Activated T-helper 17 cell treated with anti-CD3 and anti-CD28 coated beads, Interleukin-2, amount 50 U/mL, for 72 hours (primary cell): Measurements from ENCODE around the gene TAF6L. TPM values are rescaled to one million over a fixed set of nuclear protein-coding genes. Genes with fewer than 3 reads are reported as not detected.
"Not testable (repeated sequence)": the region's sequence is repeated elsewhere in the genome, so short reads cannot be mapped to it uniquely, and the experiment has no call there.

ENCODE experiments used
- ATAC-seq: fragments of 150-1000 bp; cut with Tn5 transposase; replicated peaks from 2 replicates; pipeline ENCODE4 v1.10.0; 2021; ENCODE audit warnings: mild to moderate bottlenecking, moderate library complexity
- H3K27ac Mint-ChIP-seq: one replicate; pipeline ENCODE4 v1.8.0; 2022; ENCODE audit warnings: mixed read lengths
- H3K27me3 Mint-ChIP-seq: one replicate; pipeline ENCODE4 v1.8.0; 2022; ENCODE audit warnings: mixed read lengths
- H3K36me3 Mint-ChIP-seq: one replicate; pipeline ENCODE4 v1.8.0; 2022; ENCODE audit warnings: low read depth, mild to moderate bottlenecking, mixed read lengths
- H3K4me1 Mint-ChIP-seq: one replicate; pipeline ENCODE4 v1.8.0; 2022; ENCODE audit warnings: mixed read lengths
- H3K4me3 Mint-ChIP-seq: one replicate; pipeline ENCODE4 v1.8.0; 2022; ENCODE audit warnings: mild to moderate bottlenecking, mixed read lengths
- H3K9me3 Mint-ChIP-seq: one replicate; pipeline ENCODE4 v1.8.0; 2022; ENCODE audit warnings: mixed read lengths
- total RNA-seq, 2 donors: library from RNA; stranded (reverse); gene quantifications; one replicate each; pipeline ENCODE4 v1.2.3, GENCODE V29; 2022

TAF6L gene
- total RNA-seq = 10 to 100 TPM; 14.1 to 27.5 TPM

GRCh38 chr11:62771144-62772021, at the start of gene TAF6L:
Gene TAF6L (plus strand): TSS chr11:62771396. CDS start chr11:62775784, 4,388 bp downstream.
- Mint-ChIP-seq H3K36me3 (peaks cover 31% of the 10 kb centered on the region), H3K9me3 (no peaks in the 10 kb centered on the region), H3K27me3 (no peaks in the 10 kb centered on the region), H3K4me1 (peaks cover 17% of the 10 kb centered on the region), H3K27ac (peak within 1 kb of the TSS; percentile 89), H3K4me3 (peak within 1 kb of the TSS; percentile 93)
- peak; percentile 93 for ATAC-seq

- H3K4me1 Mint-ChIP-seq = peaks cover 37% of the 10 kb centered on the region
- ATAC-seq = no peak
- H3K36me3 Mint-ChIP-seq = peaks cover 98% of the 10 kb centered on the region
- H3K4me3 Mint-ChIP-seq = no peak overlapping the region
- H3K9me3 Mint-ChIP-seq = no peaks in the 10 kb centered on the region
- no peaks in the 10 kb centered on the region for H3K27me3 Mint-ChIP-seq
- no peak overlapping the region for H3K27ac Mint-ChIP-seq
These were observed 49.2 kb upstream of the TAF6L start for GRCh38 chr11:62721994-62722393.

DNA sequence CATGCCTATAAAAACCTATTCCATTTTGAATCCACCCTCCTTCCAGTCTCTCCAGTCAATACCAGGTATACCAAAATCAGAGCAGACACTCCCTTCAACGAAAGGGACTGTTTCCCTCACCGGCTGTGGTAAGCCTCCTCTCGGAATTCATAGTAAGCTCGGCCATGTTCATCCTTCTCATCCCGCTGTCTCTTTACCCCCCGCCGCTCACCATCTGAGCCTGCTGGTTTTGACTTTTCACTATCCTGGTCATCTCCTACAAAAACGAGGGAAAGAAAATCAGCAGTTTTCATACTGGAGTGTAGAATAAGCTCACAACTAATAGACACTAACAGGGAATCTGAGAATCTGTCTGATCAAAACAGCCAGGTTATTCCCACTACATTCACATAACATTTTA, 47.0 kb upstream of the TAF6L start:
- H3K4me3 Mint-ChIP-seq = peak overlapping the region; percentile 95
- peaks cover 30% of the 10 kb centered on the region for H3K4me1 Mint-ChIP-seq
- H3K27ac Mint-ChIP-seq = peak overlapping the region; percentile 87
- no peak for ATAC-seq
- no peaks in the 10 kb centered on the region for H3K27me3 Mint-ChIP-seq
- H3K36me3 Mint-ChIP-seq = peaks cover 98% of the 10 kb centered on the region
- no peaks in the 10 kb centered on the region for H3K9me3 Mint-ChIP-seq

DNA sequence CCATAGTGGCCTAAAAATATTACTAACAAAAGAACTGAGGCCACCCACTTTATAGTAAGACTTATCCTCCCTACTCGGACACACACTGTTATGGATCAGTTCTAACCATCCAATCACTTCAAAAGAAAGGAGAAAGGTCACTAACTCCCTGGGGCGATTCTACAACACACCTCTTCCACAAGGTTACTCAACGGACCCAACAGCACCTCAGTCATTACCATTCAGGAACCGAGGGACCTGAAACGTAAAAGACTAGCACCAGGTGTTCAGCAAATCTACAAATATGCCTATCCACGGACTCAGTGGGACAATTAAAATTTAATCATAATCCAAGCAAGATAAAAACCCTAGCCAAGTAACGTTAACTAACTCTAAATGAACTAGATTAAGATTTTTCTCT, 45.5 kb upstream of the TAF6L start:
- no peaks in the 10 kb centered on the region for H3K9me3 Mint-ChIP-seq
- peak overlapping the region; percentile 95 for H3K4me3 Mint-ChIP-seq
- peaks cover 20% of the 10 kb centered on the region for H3K4me1 Mint-ChIP-seq
- peak overlapping the region; percentile 87 for H3K27ac Mint-ChIP-seq
- ATAC-seq = no peak
- no peaks in the 10 kb centered on the region for H3K27me3 Mint-ChIP-seq
- H3K36me3 Mint-ChIP-seq = peaks cover 93% of the 10 kb centered on the region

DNA sequence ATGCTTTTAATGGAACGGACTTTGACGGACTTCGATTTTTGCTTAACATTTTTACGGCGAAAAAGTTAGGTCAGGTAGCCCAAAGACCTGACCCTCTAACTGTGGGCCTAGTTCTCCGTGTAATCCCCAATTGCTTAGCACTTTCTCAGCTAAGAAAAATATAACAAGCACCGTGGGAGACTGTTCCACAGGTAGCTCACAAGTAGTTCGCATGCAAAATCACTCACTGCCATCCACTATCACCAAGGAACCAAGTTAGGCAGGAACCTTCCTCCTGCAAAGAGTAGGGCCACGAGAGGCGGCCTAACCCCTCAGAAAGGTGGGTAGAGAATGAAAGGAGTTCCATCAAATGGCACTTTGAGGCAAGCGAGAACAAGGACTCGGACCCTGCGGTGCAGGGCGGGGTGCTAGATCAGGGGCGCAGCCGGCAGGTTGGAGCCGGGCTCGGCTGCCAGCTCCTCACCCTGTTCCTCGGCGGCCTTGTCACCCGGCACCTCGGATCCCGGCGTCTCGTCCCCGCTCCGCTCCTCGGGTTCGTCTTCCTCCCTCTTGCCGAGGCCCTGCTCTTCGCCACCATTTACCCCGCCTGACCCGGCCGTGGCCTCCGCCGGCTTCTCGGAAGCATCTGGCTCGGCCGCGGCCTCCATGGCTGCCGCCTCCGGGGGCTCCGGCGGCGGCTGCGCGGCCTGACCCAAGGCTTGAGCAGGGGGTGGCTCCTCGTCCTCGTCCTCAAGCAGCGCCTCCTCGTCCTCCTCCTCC, 44.9 kb upstream of the TAF6L start:
- Mint-ChIP-seq H3K27me3 (no peaks in the 10 kb centered on the region), H3K4me3 (peak overlapping the region; percentile 95), H3K9me3 (no peaks in the 10 kb centered on the region), H3K27ac (peak overlapping the region; percentile 87), H3K4me1 (peaks cover 20% of the 10 kb centered on the region), H3K36me3 (peaks cover 93% of the 10 kb centered on the region)
- ATAC-seq = no peak

DNA sequence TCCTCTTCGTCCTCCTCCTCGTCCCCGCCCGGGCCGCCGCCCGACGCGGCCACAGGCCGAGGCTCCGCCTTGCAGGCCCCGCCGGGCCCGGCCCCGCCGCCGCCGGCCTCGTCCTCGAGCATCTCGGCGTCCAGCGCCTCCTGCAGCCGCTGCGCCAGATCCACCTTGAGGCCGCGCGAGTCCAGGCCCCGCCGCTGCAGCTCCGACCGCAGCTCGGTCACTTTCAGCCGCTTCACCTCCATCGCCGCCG, 44.4 kb upstream of the TAF6L start:
- peak overlapping the region; percentile 95 for H3K4me3 Mint-ChIP-seq
- H3K4me1 Mint-ChIP-seq = peaks cover 20% of the 10 kb centered on the region
- H3K27ac Mint-ChIP-seq = peak overlapping the region; percentile 97
- peak; percentile 3 for ATAC-seq
- no peaks in the 10 kb centered on the region for H3K27me3 Mint-ChIP-seq
- H3K36me3 Mint-ChIP-seq = peaks cover 93% of the 10 kb centered on the region
- H3K9me3 Mint-ChIP-seq = no peaks in the 10 kb centered on the region

DNA sequence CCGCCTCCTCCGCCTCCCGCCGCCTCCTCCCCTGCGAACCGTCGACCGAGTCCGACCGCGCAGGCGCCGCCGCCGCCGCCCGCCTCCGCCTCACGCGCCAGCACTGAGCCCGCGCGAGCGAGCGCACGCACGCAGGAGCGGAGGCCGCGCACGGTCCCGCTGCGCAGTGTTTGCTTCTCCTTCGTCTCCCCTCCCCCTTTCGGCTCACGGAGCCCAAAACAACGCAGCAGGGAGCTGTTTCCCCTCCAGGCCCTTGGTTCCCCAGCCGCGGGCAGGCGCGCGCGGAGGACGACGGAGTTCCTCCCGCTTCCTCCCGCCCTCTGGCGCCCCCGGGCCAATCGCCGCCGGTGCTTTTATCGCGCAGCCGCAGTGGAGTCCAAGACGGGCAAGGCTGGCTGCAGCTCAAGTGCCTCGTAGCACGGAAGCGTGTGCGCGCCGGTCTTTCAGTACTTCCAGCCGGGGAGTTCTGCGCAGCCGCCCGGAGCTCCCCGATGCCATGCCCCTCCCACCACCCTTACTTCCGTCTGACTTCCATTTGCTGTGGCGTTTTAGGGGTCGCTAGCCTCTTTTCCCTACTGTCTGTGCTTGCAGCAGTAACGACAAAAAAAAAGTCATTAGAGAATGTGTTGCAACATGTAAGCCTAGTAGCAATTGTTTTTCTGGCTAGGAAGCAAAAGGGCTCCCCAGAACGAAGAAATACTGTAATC, 43.9 kb upstream of the TAF6L start, which contains the start of gene HNRNPUL2:
Gene HNRNPUL2, minus strand, starts transcription at position 293 of the 707 bp plus-strand sequence. CDS start 301 bp downstream, outside the sequence.
- peak; percentile 87 for ATAC-seq
- H3K36me3 Mint-ChIP-seq = peaks cover 92% of the 10 kb centered on the region
- H3K27ac Mint-ChIP-seq = peak within 1 kb of the TSS; percentile 97
- H3K27me3 Mint-ChIP-seq = no peaks in the 10 kb centered on the region
- no peaks in the 10 kb centered on the region for H3K9me3 Mint-ChIP-seq
- peak within 1 kb of the TSS; percentile 95 for H3K4me3 Mint-ChIP-seq
- peaks cover 15% of the 10 kb centered on the region for H3K4me1 Mint-ChIP-seq

DNA sequence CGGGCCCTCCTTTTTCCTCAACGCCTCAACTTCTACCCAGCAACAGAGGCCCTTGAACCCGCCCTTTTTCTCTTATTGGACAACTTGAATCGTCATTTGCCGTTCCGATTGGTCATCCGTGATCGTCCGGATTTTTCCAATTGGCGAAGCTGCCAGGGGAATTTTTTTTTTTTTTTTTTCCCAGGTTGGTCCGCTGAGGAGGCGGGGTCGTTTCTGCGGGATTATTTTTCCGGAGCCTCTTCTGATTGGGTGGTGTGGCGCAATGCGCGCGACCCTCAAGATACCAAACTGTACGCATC, 43.4 kb upstream of the TAF6L start:
- Mint-ChIP-seq H3K4me1 (peaks cover 10% of the 10 kb centered on the region), H3K27ac (peak overlapping the region; percentile 97), H3K4me3 (peak overlapping the region; percentile 95), H3K27me3 (no peaks in the 10 kb centered on the region), H3K9me3 (no peaks in the 10 kb centered on the region), H3K36me3 (peaks cover 92% of the 10 kb centered on the region)
- ATAC-seq = peak; percentile 70

GRCh38 chr11:62728171-62728988, 42.8 kb upstream of the TAF6L start, which contains the start of gene TTC9C:
Gene TTC9C (plus strand): TSS chr11:62728486. CDS start chr11:62728849, 363 bp downstream.
- H3K27me3 Mint-ChIP-seq = no peaks in the 10 kb centered on the region
- peak within 1 kb of the TSS; percentile 97 for H3K27ac Mint-ChIP-seq
- peaks cover 10% of the 10 kb centered on the region for H3K4me1 Mint-ChIP-seq
- H3K9me3 Mint-ChIP-seq = no peaks in the 10 kb centered on the region
- peak; percentile 48 for ATAC-seq
- H3K36me3 Mint-ChIP-seq = peaks cover 92% of the 10 kb centered on the region
- peak within 1 kb of the TSS; percentile 95 for H3K4me3 Mint-ChIP-seq

DNA sequence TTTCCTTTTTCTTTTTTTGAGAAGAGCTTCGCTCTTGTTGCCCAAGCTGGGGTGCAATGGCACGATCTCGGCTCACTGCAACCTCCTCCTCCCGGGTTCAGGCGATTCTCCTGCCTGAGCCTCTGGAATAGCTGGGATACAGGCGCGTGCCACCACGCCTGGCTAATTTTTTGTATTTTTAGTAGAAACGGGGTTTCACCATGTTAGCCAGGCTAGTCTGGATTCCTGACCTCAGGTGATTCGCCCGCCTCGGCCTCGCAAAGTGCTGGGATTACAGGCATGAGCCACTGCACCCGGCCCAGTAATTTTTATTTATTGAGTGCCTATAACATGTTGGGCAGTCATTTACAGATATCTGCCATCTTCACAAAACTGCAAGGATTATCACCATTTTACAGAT, 41.1 kb upstream of the TAF6L start:
- Mint-ChIP-seq H3K4me3 (peak overlapping the region; percentile 95), H3K27ac (peak overlapping the region; percentile 52), H3K36me3 (peaks cover 86% of the 10 kb centered on the region)
- not testable (repeated sequence) for ATAC-seq, H3K4me1 Mint-ChIP-seq, H3K27me3 Mint-ChIP-seq, H3K9me3 Mint-ChIP-seq

- Mint-ChIP-seq H3K27me3 (no peaks in the 10 kb centered on the region), H3K27ac (no peak overlapping the region), H3K36me3 (peaks cover 88% of the 10 kb centered on the region), H3K4me3 (no peak overlapping the region), H3K9me3 (no peaks in the 10 kb centered on the region), H3K4me1 (no peaks in the 10 kb centered on the region)
- ATAC-seq = no peak
These were observed 38.4 kb upstream of the TAF6L start for GRCh38 chr11:62732830-62733229.

DNA sequence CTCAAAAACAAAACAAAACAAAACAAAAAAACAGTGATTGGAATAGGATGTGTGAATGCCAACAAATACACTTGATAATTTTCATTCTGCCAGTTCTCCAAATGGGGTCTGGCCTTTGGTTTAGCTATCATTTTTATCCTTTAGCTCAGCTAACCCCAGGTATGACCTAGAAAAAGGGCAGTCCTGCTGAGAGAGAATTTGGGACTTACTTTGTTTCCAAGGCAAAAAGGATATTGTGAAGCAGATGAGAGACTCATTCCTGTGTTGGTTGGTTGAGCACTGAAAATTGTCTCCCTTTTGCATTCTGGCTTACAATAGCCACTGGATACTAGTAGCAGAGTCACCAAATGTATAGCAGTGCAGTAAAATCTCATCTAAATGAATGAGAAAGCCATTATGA, 34.0 kb upstream of the TAF6L start:
- Mint-ChIP-seq H3K36me3 (peaks cover 90% of the 10 kb centered on the region), H3K4me3 (no peak overlapping the region), H3K9me3 (no peaks in the 10 kb centered on the region), H3K27ac (no peak overlapping the region), H3K27me3 (no peaks in the 10 kb centered on the region), H3K4me1 (no peaks in the 10 kb centered on the region)
- no peak for ATAC-seq

GRCh38 chr11:62747475-62748160, 23.6 kb upstream of the TAF6L start:
- H3K4me1 Mint-ChIP-seq = peaks cover 10% of the 10 kb centered on the region
- H3K27ac Mint-ChIP-seq = no peak overlapping the region
- no peak for ATAC-seq
- H3K9me3 Mint-ChIP-seq = no peaks in the 10 kb centered on the region
- no peaks in the 10 kb centered on the region for H3K27me3 Mint-ChIP-seq
- peaks cover 10% of the 10 kb centered on the region for H3K36me3 Mint-ChIP-seq
- H3K4me3 Mint-ChIP-seq = no peak overlapping the region
